Ramos (cell line): ENCODE results near the gene DZIP1L.

Experiments
- in situ Hi-C: fragments of 300-500 bp; cut with MboI; formaldehyde crosslinking; loops from one replicate; pipeline ENCODE4 v1.14.3; 2022; ENCODE audit warnings: low sequenced_read_pairs; ENCODE audit not compliant: unreplicated experiment

DZIP1L gene

DNA sequence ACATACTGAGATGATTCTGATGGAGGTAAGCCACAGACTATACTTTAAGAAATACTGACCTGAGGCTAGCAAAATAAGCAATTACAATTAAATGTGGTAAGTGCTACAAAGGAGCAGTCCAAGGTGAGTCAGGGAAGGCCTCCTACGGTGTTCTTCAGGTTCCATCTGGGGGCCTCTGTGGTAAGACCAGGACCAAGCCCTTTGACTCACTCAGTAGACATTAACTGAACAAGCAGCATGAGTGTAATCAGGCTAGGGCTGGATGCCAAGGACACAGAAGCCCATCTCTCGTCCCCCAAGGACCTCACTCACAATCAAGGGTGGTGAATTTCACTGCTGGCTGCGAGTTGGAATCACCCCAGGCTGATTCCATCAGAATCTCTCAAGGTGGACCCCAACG is 37.3 kb downstream of the DZIP1L start:
- in situ Hi-C loops: no loop called here

DNA sequence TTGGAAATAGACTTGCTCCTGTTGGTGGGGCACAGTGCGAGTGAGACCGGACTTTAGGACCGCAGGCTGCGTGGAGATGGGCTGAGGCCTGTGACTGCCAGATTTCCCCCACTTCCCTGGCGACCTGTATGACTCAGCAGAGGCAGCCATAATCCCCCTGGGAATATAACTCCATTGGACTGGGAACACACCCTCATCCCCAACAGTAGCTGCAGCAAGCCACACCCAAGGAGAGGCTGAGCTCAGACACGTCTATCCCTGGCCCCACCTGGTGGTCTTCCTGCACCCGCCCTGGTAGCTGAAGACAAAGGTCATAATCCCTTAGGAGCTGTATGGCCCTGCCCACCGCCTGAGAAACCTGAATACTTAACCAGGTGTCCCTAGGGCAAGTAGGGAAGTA is 42.6 kb downstream of the DZIP1L start:
- in situ Hi-C loops: no loop called here

DNA sequence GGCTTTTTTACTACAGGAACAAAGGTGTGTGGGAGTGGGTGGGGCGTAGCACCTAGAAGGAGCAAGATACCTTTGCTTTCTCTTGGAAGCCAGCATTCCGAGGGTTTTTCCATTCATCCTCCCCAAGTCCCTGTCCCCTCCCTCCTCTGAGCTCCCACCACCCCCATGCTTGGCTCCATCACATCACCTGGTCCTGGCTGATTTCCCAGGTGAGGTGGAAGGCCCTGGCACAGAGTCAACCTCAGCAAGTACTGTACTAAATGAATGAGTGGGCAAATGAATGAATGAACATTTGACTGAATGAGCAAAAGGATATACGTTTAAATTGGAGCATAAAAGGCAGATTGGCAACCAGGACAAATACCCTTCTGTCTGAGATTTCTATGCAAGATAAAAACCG is 45.4 kb downstream of the DZIP1L start:
- in situ Hi-C loops: no loop called here

DNA sequence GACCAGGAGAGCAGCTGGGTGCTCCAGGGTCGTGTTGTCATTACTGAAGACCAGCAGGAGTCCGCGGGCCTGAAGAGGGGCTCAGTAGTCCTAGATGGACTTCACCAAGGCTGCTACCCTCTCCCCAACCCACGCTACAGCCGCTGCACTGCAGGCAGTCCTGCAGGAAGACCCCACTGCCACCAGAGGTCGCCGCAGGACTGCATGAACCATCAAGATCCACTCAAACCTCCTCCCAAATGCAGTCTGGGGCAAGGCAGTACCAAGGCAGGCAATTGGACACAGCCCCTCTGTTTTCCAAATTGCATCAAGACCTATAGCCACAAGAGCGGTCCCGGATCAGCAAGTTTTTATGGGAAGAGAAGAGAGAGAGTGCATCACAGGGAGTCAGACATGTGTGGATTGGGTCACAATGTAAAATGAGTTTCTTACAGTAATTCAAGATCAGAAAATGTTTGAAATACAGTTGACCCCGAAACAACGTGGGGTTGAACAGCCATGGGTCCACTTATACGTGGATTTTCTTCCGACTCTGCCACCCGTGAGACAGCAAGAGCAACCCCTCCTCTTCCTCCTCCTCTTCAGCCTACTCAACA is 46.7 kb downstream of the DZIP1L start:
- in situ Hi-C loops: loop anchor here (5.0 to 10.0 kb wide), 2 partner anchors 49 to 866 kb away; partner anchors contain the start of gene DZIP1L

DNA sequence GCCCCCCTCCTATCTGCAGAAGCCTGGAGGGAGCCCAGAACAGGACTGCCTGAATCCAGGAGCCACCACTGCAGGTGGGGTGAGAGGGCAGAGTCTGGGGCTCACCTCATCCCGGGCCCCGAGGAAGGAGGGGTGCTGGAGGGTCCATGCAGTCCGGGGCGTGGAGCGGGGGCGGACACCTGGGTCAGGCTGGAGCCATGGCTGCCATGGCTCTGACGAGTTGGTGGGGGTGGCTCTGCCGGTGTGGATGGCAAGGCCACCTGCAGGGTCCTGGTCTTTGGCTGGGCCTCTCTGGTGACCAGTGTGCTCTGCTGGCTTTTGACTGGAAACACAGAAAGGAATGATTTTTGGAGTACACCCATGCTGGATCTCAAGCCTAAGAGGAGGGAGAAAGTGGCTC is 47.4 kb downstream of the DZIP1L start:
- in situ Hi-C loops: loop anchor here (5.0 to 10.0 kb wide), 2 partner anchors 49 to 867 kb away; partner anchors contain the start of gene DZIP1L

DNA sequence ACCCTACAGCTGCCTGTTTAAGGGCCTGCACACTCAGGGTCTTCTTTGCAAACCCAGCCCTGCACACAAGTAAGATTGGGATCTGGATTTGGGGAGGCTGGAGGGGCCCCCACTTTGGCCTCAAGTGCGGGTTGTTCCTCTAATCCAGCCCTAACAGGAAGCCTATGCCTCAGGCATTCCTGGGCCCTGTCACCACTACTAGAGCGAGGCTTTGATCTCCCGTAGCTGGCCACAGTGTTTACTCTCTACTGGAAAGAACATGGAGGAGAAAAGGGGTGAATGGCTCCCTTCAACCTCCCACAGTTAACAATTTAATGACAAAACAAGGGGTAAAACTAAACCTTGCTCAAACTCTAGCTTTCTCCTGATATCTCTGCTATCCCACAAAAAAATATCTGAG is 48.4 kb downstream of the DZIP1L start:
- in situ Hi-C loops: loop anchor here (5.0 to 10.0 kb wide), 2 partner anchors 50 to 868 kb away; partner anchors contain the start of gene DZIP1L

DNA sequence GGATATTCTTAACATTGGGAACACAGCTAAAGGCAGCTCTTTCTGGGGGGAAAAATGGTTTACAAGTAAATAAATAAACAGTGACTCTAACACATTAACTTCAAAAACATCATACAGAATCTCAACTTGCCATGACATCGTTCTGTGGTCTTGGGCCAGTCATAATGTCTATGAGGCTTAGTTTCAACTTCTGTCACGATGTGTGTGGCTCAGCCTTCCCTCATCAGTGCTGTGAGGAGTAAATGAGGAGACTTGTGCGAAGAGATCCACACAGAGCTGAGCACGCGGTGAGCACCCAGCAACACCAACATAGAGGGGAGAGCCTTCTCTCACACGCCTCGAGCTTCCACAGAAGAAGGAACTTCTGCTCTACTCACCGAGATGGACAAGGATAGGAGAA is 49.0 kb downstream of the DZIP1L start:
- in situ Hi-C loops: loop anchor here (5.0 to 10.0 kb wide), 2 partner anchors 51 to 868 kb away; partner anchors contain the start of gene DZIP1L

DNA sequence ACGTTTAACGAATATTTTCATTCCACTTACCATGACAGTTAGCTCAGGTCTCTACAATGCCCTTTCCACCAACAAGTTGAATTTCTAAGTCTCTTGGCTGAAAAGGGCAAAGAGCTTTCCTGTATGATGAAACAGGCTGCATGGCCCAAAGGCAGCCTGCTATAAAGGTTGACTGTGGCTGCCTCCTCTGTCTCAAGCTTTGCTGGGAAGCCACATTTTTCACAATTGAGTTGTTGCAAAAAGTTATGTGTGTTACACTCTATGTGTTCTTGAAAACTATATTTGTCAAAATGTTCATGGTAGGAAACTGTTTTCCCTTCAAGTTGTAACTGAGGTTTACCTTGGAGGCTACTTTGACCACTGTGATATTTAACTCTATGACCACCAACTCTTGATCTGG is 49.5 kb downstream of the DZIP1L start:
- in situ Hi-C loops: loop anchor here (5.0 to 10.0 kb wide), 2 partner anchors 51 to 869 kb away; partner anchors contain the start of gene DZIP1L

DNA sequence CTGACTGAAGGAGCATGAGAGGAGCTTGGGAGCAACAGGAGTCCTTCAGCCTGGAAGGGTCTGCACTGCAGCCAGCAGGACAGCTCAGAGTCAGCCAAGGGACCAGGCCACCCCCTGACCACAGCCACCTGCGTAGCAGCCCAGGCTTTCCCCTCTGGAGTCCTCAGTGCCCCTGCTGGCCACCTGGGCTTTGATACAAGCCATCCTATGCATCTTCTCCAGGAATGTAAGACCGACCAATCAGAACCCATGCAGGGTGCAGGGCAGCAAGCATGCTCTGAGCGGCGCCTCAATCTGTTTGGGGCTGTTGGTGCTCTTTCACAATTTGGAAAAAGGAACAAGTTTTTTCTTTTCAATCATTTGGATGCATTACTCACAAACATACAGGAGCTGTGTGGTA is 52.0 kb downstream of the DZIP1L start:
- in situ Hi-C loops: loop anchor here (10.0 kb wide), 1 partner anchor 871 kb away; no protein-coding TSS in a partner anchor

DNA sequence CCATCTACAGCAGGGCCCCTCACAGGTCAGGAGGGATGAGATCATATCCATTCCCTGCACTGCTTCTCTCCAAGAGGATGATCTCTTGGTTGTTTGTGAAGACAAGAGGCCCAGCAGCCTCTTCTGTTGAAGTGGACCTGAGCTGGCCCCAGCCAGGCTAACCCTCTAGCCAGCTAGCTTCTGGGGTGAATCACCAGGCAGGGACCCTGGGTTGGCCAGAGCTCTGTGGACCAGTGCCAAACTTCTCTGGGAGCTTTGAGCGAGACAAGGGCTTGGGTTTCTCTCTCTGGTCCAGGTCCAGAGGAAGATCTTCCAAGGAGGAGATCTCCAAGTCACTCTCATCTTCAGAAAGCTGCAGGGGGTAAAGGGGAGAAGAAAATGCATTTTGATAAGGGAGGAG is 52.8 kb downstream of the DZIP1L start:
- in situ Hi-C loops: loop anchor here (10.0 kb wide), 1 partner anchor 872 kb away; no protein-coding TSS in a partner anchor

DNA sequence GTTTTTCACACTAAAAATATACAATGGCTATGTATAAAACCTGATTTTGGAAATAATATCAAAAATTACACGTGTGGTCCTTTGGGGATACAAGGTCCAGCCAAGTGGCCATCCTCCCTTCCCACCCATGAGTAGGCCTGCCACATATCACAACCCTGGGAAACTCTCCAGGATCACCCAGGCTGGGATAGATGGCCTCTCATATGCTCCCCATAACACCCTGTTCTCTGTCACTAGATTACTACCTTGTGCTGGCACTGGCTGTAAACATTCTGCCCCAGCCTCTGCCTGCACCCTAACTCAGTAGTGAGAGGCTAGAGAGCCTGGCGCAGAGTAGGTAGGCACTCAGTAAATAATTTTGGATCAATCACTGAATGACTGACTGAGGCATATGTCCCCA is 53.4 kb downstream of the DZIP1L start:
- in situ Hi-C loops: loop anchor here (10.0 kb wide), 1 partner anchor 873 kb away; no protein-coding TSS in a partner anchor

DNA sequence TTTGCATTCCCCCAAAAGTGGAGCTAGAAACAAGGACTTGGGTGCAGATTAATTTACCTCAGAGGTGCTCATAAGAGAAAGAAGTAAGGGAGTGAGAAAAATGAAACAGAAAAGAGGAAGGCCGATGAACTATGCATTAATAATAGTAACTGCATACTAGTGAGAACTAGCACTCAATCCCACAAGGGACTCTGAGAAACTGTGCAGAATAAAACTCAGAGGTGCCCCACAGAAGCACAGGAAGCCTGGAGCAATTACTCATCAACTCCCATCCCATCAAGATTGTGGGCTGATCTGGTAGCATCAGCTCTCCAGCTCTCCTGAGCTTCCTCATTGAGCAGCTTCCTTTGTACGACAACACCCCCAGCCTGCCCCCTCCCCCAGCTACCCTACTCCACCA is 54.6 kb downstream of the DZIP1L start:
- in situ Hi-C loops: loop anchor here (10.0 kb wide), 1 partner anchor 874 kb away; no protein-coding TSS in a partner anchor

DNA sequence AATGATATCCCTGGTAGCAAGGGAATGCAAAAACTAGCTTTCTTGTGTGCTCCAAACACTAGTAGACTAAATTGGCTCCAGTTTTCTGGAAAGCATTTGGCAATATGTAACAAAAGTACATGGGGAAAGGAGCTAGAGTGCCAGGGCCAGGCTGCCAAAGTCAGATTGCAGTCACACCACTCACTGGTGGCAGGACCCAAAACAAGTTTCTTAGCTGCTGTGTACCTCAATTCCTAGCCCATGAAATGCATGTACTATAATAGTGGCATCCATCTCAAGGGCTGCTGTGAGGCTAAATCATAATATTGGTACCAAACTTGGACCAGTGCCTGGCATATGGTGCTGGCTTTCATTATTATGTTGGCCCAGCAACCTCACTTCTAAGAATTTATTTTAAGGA is 56.1 kb downstream of the DZIP1L start:
- in situ Hi-C loops: no loop called here

DNA sequence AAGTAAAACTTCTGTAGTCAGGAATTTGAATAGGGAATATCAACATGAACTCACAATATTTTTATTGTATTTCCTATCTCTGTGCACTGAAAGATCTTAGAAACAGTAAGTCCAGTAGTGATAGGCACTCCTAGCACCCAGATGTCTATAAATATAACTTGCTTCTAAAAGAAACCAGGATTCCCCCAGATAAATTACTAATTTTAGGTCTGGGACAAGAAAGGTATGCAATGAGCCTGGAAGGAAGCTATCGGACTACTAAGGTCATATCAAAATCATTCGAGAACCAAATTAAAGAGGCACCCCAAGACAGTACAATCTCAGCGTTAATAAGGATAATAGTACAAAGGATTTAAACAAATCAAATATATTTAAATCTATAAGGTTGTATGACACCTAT is 58.0 kb downstream of the DZIP1L start:
- in situ Hi-C loops: no loop called here

DNA sequence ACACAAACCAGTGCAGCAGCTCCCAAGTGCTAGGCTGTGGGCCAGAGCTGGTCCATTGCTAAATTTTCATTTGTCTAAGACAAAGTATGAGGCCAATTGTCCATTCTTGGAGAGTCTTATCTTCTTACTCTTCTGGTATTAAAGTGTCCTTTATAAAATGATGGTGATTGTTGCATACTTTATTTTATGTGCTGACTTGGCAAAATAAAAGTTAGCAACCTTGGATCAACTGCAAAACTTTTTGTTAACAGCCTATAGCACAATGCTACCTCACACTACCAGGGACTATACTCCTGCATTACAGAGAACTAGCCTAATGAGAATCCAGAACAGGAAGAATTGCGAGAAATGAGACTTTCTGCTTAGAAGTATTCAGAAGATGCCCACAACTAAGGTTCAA is 61.4 kb downstream of the DZIP1L start:
- in situ Hi-C loops: no loop called here

DNA sequence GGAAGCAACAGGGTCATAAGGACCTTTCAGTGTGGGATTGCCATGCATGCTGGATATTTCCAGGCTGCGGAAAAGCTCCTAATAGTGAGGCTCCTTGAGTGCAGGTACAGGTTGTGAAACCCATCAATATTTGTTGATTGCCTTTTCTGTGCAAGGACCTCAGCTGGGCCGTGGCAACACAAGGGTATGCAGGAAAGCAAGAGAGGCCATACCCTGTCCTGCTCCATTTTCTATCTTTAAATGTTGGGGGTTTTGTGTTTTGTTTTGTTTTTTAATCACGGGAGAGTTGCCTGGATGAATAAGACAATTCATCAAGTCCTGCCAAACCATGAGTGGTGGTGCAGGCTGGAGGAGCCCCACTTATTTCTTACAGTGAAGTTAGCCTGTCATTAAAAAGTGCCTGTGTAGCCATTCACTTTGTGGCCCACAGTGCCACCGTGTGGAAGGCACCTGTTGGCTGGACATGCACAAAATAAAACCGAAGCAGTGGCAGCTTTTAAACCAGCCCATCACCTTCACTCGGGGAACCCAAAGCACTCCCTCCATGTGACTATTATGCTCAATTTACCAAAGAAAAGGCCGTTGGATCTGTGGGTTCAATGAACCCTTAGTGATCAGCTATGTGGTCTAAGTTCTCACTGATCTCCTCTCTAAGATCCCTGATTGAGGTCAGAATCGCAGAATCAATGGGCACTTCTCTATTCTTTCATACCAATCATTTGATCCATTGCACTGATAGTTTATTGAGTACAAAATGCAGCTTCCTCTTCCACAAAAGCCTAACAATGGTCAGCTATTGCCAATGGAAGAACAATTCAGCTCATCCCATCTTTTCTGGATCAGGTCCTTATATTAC is 63.2 kb downstream of the DZIP1L start:
- in situ Hi-C loops: no loop called here

DNA sequence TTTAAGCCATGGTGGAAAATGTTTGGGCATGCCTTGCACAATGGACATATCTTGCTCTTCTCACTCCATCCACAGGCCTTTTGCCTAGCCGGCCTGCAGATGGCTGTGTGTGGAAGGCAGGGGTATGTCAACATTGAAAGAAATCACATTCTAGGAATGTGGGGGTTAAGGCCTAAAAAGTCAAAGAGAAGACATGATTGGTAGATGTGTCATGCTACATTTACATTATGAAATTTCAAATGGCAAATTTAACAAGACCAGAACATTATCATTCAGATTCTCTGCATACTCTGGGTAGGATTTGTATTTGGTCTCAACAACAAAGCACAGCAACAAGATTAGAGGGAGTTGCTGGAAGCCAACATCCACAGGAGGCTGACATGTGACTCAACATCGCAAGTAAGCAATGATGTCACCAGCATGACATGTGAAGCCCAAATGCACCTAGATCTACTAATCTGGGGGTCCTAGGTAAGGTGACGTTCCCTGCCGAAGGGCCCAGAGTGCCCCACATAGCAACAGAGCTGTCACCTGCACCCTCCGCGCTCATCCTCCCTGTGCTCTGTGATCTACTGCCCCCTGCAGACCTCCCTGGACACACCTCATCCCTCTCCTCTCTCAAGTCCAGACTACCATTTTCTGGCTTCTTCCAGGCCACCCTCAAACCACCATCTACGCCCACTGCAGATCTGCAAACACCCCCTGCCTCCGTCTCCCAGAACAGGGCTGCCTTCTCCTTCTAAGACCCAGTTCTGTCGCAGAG is 66.1 kb downstream of the DZIP1L start:
- in situ Hi-C loops: no loop called here

DNA sequence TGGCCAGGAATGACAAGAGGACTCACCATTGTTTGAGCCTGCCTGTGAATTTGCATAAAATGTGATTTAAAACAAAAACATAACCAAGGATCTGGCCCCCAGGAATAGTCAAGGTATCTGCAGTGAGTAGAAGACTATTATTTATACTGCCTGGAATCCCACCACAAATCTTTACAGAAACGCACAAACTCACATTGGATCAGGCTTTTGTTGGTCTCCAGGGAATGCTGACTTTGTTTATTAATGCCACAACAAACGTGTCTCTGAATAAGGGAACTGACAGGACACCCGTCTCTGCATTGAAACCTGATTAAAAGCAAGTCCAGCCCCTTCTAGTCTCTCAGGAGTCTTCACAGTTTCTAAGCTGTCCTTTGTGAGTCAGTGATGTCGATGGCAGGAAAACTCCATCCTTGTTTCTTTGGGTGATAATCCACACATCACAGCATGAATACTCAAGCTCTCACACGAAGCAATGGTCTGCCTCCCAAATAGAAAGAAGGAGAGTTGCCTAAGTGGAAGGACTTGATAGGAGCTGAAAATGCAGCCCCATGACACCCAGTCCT is 67.7 kb downstream of the DZIP1L start:
- in situ Hi-C loops: no loop called here

DNA sequence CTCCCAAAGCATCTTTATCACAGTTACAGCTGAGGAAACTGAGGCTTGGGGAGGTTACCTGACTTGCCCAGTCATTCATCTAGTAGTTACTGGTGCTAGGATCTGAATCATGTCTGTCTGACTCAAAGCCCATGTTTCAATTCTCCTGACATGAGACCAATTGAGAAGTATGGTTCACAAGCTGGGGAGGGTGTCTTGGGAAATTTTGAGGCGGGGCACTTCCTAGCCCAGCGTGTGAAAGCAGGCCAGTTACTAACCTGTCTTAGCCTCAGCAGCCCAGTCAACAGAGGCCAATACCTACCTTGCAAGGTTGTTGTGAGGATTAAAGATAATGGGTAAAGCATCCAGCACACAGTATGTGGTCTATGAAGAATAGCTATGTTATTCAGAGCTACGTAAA is 68.5 kb downstream of the DZIP1L start:
- in situ Hi-C loops: no loop called here

DNA sequence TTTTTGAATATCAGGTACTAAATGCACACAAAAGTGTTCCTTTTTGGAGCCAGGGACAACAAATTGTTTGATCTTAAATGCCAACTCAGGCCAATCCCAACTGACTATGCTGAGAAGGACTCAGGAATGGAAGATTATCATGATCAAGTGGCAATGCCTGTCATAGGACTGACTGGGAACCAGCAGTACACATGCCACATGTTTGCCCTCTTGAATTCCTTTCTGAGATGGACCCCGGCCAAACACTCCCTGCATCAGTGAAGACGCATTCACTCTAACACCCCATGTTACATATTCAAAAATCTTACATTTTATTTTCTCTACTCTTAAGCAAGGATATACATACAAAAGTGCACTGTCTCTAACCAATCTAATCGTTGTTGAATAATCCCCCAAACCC is 69.3 kb downstream of the DZIP1L start:
- in situ Hi-C loops: no loop called here
